ENCODE results near the gene FAM111A. TPM values are rescaled to one million over a fixed set of nuclear protein-coding genes. Genes with fewer than 3 reads are reported as not detected.

FAM111A gene
- total RNA-seq, 2 experiments from 2014 or later = 71.2 to 76.9 TPM

- POLR2A ChIA-PET = no interaction called here
- CTCF ChIA-PET = no interaction called here
Observed at GRCh38 chr11:59188954-59189353, 46.3 kb downstream of the FAM111A start.

DNA sequence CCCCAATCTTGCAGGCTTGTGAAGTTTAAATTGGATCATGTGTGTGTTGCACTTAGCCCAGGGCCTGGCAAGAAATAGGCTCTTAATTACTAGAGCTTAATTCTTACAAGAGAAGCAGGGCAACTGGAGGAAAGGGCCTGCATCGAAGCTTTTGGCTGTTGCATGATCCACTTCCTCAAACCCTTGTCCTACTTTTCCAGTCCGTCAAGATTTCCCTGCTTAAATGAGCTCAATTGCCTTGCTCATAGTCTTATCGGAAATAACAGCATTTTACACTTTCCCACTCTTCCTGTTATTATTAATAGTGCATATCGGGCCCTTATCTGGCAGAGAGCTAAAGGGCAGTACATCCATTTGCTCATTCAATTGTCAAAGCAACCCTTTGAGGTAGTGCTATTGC is 47.3 kb downstream of the FAM111A start:
- ChIA-PET POLR2A (no interaction called here), CTCF (no interaction called here)

DNA sequence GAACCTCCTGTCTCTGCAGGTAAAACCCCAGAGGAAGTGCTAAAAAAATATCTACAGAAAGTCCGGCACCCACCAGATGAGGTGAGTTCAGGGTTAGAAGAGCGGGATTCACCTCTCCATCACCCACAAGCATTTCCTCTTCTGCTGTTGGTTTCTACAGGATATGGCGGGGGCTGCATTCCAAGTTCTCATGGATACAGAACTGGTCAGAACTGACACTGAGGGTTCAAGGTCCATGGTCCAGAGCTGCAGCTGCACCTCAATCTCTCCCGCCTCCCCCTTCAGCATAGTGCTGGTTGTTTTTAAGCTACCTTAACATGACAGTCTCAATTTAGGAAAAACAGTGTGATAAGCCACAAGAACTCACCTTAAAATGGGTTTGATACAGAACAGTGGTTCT is 48.4 kb downstream of the FAM111A start:
- ChIA-PET CTCF (no interaction called here), POLR2A (no interaction called here)

DNA sequence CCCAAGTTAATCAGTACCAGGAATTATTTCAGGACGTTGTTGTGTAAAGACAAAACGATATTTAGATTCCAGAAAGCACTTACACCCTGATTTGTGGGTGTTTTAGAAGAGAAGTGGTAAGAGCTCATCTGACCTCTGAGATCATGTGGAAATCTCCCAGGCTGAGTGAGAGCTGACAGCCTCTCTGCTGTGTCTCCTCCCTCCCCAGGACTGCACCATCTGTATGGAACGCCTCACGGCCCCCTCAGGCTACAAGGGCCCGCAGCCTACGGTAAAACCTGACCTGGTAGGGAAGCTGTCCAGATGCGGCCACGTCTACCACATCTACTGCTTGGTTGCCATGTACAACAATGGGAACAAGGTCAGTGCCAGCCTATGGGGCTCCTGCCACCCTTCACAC is 49.2 kb downstream of the FAM111A start:
- ChIA-PET POLR2A (no interaction called here), CTCF (no interaction called here)

GRCh38 chr11:59192446-59193020 is 49.9 kb downstream of the FAM111A start:
- POLR2A ChIA-PET = no interaction called here
- CTCF ChIA-PET = interaction anchor here (1.8 kb wide), 1 partner anchor 21 kb away, joined by 6 read pairs; the partner anchor contains the start of gene DTX4

GRCh38 chr11:59193587-59194130 is 51.0 kb downstream of the FAM111A start:
- POLR2A ChIA-PET = no interaction called here
- CTCF ChIA-PET = interaction anchor here (0.8 to 1.8 kb wide), 3 partner anchors 9 to 22 kb away, joined by 3 to 6 read pairs (median 3); partner anchors contain the start of gene DTX4

DNA sequence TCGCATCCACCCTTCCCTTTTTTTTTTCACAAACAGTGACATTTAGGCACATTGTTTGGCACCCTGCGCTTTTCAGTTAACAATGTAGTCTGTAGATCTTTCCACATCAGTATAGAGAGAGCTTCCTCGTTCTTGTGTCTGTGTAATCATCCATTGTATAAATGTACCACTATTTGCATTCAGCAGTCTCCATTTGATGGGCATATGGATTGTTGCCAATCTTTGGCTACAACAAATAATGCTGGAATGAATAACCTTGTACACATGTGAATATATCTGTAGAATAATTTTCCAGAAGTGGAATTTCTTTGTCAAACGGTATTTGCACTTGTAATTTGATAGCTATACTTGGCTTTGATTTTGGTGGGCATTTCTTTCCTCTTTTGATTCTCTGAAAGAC is 52.9 kb downstream of the FAM111A start:
- POLR2A ChIA-PET = no interaction called here
- CTCF ChIA-PET = interaction anchor here (0.7 to 1.0 kb wide), 2 partner anchors 9 kb away, joined by 3 read pairs; no protein-coding TSS in a partner anchor

GRCh38 chr11:59196777-59197176 is 54.1 kb downstream of the FAM111A start:
- CTCF ChIA-PET = no interaction called here
- POLR2A ChIA-PET = no interaction called here

DNA sequence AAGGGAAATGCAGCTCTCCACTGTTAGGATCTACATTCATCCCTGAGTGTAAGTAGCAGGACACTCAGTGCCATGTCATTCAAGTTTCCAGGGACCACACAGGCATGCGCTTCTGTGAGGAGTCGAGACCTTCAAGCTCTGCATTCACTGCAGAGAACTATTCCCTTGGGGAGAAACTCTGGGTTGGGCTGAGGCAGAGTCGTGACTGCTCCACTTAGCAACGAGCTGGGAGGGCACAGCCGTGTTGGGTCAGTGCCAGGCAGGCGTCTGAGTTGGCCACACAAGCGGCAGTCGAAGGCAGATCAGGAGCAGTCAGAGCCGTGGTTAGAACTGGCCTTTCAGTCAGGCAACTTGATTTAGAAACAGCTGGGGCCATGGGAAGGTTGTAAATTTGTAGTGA is 55.3 kb downstream of the FAM111A start:
- ChIA-PET POLR2A (no interaction called here), CTCF (interaction anchor here (1.8 kb wide), 1 partner anchor 11 kb away, joined by 9 read pairs; no protein-coding TSS in a partner anchor)

- ChIA-PET CTCF (interaction anchor here (0.8 to 1.8 kb wide), 2 partner anchors 12 to 27 kb away, joined by 3 to 9 read pairs; partner anchors contain the start of gene DTX4), POLR2A (no interaction called here)
Observed at GRCh38 chr11:59198726-59199125, 56.1 kb downstream of the FAM111A start.

- CTCF ChIA-PET = interaction anchor here (0.8 to 1.8 kb wide), 3 partner anchors 13 to 29 kb away, joined by 3 to 9 read pairs (median 3); partner anchors contain the start of gene DTX4
- POLR2A ChIA-PET = no interaction called here
Observed at GRCh38 chr11:59199546-59200422, 57.1 kb downstream of the FAM111A start.

DNA sequence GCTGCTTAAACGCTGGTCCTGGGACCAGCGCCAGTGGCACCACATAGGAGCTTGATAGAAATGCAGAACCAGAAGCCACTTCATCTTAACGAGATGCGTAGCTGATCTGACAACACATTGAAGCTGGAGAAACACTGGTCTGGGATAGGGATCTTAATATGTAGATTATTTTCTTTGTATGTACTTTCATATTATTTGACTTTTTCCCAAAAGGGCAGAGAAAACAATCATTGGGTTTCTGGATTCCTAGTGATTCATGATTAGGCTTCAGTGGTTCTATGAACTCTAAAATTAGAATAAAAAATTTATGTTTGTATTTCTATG is 57.7 kb downstream of the FAM111A start:
- CTCF ChIA-PET = interaction anchor here (1.0 kb wide), 1 partner anchor 29 kb away, joined by 3 read pairs; no protein-coding TSS in a partner anchor
- POLR2A ChIA-PET = no interaction called here

DNA sequence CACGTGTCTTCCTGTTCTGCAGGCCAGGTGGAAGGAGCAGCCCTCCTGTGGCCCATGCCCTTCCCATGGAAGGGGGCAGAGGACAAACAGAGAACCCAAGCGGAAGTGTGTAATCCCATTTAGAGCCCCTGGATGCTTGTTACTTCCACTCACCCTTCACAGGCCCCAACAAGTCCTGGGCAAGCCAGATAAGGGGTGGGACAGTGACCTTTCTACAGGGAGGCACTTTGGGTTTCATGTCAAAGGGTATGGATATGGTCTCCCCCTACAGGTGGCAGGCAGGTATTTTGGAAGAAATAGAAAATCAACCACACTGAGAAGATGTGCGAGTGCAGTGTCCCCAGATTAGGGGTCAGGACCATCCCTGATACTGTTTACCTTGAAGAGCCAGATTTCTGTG is 58.7 kb downstream of the FAM111A start:
- ChIA-PET POLR2A (no interaction called here), CTCF (interaction anchor here (1.0 to 1.7 kb wide), 4 partner anchors 9 to 148 kb away, joined by 3 to 8 read pairs (median 4); partner anchors contain the start of gene DTX4)

Other genes with a start within 250 kb of the FAM111A start
- not detected for gene GLYATL1, start 203.4 kb upstream of the FAM111A start, total RNA-seq
- not detected for gene GLYATL1B, start 56.5 kb upstream of the FAM111A start, total RNA-seq
- gene FAM111B, start 35.6 kb upstream of the FAM111A start, total RNA-seq = 10 to 100 TPM; 35.6 to 38.8 TPM
- gene DTX4, start 29.3 kb downstream of the FAM111A start, total RNA-seq = under 1 TPM; 0.08 TPM
- gene MPEG1, start 70.1 kb downstream of the FAM111A start, total RNA-seq = not detected
- not detected for gene OR5AN1, start 216.0 kb downstream of the FAM111A start, total RNA-seq